H1 (cell line): ENCODE measurements around the gene TBX15.

Experiments used
- ASH2L ChIP-seq: fragments of 200-600, 300-600 bp; sonication (generic); IDR thresholded peaks from one replicate; pipeline ENCODE4 v1.7.1; 2017; ENCODE audit warnings: low read length
- BCL11A ChIP-seq, 2 experiments: IDR thresholded peaks; one replicate each; pipeline ENCODE4 v1.6.1; 2011; ENCODE audit warnings: low read depth in 2 of 2, low read length in 2 of 2, mild to moderate bottlenecking in 2 of 2
- CTCF ChIP-seq, 3 experiments: IDR thresholded peaks; 1 replicate in 2 of 3; 2 replicates in 1 of 3; pipeline versions ENCODE4 v1.5.1 to v1.6.1; 2011; ENCODE audit warnings: low read length in 3 of 3, mild to moderate bottlenecking in 3 of 3, inconsistent platforms in 2 of 3, low read depth in 1 of 3, moderate library complexity in 1 of 3; ENCODE audit not compliant: insufficient read depth in 1 of 3; ENCODE audit errors: control extremely low read depth in 1 of 3
- HDAC6 ChIP-seq: IDR thresholded peaks from one replicate; pipeline ENCODE4 v1.7.1; 2012; ENCODE audit warnings: low read depth, mild to moderate bottlenecking, inconsistent platforms, low read length, moderate library complexity
- JUND ChIP-seq: IDR thresholded peaks from 2 replicates; pipeline ENCODE4 v1.6.1; 2011; ENCODE audit warnings: mild to moderate bottlenecking, improper control_type of control experiment, low read length
- MAFK ChIP-seq: IDR thresholded peaks from 2 replicates; pipeline ENCODE4 v1.6.1; 2012; ENCODE audit warnings: low read depth, mild to moderate bottlenecking, improper control_type of control experiment, low read length
- POLR2A ChIP-seq, 2 experiments: IDR thresholded peaks; 1 replicate in 1 of 2; 2 replicates in 1 of 2; pipeline ENCODE4 v1.6.1; 2011; ENCODE audit warnings: low read depth in 2 of 2, low read length in 2 of 2, mild to moderate bottlenecking in 2 of 2; ENCODE audit errors: control extremely low read depth in 1 of 2
- POLR2AphosphoS5 ChIP-seq: IDR thresholded peaks from 2 replicates; pipeline ENCODE4 v1.6.1; 2011; ENCODE audit warnings: low read depth, low read length
- RFX5 ChIP-seq: IDR thresholded peaks from 2 replicates; pipeline ENCODE4 v1.6.1; 2011; ENCODE audit warnings: low read depth, low read length, improper control_type of control experiment, borderline replicate concordance
- SUZ12 ChIP-seq: fragments of 200-600 bp; sonication (generic); IDR thresholded peaks from 2 replicates; pipeline ENCODE4 v1.6.1; 2012; ENCODE audit warnings: mild to moderate bottlenecking, inconsistent platforms, low read length, moderate library complexity, mixed read lengths
- TCF12 ChIP-seq: IDR thresholded peaks from 2 replicates; pipeline ENCODE4 v1.6.1; 2011; ENCODE audit warnings: low read depth, mild to moderate bottlenecking, low read length
- USF2 ChIP-seq: IDR thresholded peaks from 2 replicates; pipeline ENCODE4 v1.6.1; 2011; ENCODE audit warnings: low read length, improper control_type of control experiment
- YY1 ChIP-seq: IDR thresholded peaks from 2 replicates; pipeline ENCODE4 v1.6.1; 2011; ENCODE audit warnings: low read depth, mild to moderate bottlenecking, low read length
- ZNF274 ChIP-seq: IDR thresholded peaks from 2 replicates; pipeline ENCODE4 v1.7.0; 2012; ENCODE audit warnings: low read length, borderline replicate concordance; ENCODE audit errors: extremely low read depth

GRCh38 chr1:118920124-118920717 lies 67.9 kb downstream of the TBX15 start:
- TF ChIP-seq CTCF (IDR thresholded peaks at IDR 0.05; ENCODE audit: control extremely low read depth in 1 of 3, insufficient read depth in 1 of 3, low read depth in 1 of 3, low read length in 3 of 3) (no peak), RFX5 (no peak), POLR2A (IDR thresholded peaks at IDR 0.05; ENCODE audit: control extremely low read depth in 1 of 2, low read depth in 2 of 2, low read length in 2 of 2) (no peak), BCL11A (IDR thresholded peaks at IDR 0.05; ENCODE audit: low read depth in 2 of 2, low read length in 2 of 2) (no peak), POLR2AphosphoS5 (no peak), USF2 (no peak), SUZ12 (no peak), MAFK (no peak), YY1 (no peak), HDAC6 (no peak), ASH2L (no peak), JUND (no peak), TCF12 (no peak), ZNF274 (no peak)
